GM23248 (cell line): Measurements from ENCODE around the gene ATP6V1B1. TPM values are rescaled to one million over a fixed set of nuclear protein-coding genes. Genes with fewer than 3 reads are reported as not detected.

Experiments used
- DNase-seq: peaks from one replicate; pipeline ENCODE4 v3.0.0-alpha.2; 2015
- H2AFZ ChIP-seq: fragments of 200-600 bp; sonication (generic); 2 replicates; pipeline ENCODE4 v1.6.1; 2016; ENCODE audit warnings: antibody characterized with exemption
- H3F3A ChIP-seq: fragments of 200-600 bp; sonication (generic); 2 replicates; pipeline ENCODE4 v1.6.1; 2016; ENCODE audit warnings: mild to moderate bottlenecking, antibody characterized with exemption, mixed run types; ENCODE audit not compliant: insufficient read depth
- H3K27ac ChIP-seq: fragments of 200-600 bp; sonication (generic); 2 replicates; pipeline ENCODE4 v1.5.1; 2016; ENCODE audit warnings: mild to moderate bottlenecking
- H3K27me3 ChIP-seq: fragments of 200-600 bp; sonication (generic); replicated peaks from 2 replicates; pipeline ENCODE4 v1.6.1; 2016; ENCODE audit warnings: mild to moderate bottlenecking; ENCODE audit not compliant: insufficient read depth
- H3K36me3 ChIP-seq: fragments of 200-600 bp; sonication (generic); 2 replicates; pipeline ENCODE4 v1.6.1; 2016; ENCODE audit warnings: low read depth, mild to moderate bottlenecking
- H3K4me1 ChIP-seq: fragments of 200-600 bp; sonication (generic); 2 replicates; pipeline ENCODE4 v1.6.1; 2016; ENCODE audit warnings: mild to moderate bottlenecking; ENCODE audit not compliant: insufficient read depth
- H3K4me2 ChIP-seq: fragments of 200-600 bp; sonication (generic); one replicate; pipeline ENCODE4 v1.6.1; 2016; ENCODE audit warnings: mild to moderate bottlenecking; ENCODE audit not compliant: unreplicated experiment
- H3K4me3 ChIP-seq: fragments of 200-600 bp; sonication (generic); 2 replicates; pipeline ENCODE4 v1.5.1; 2016; ENCODE audit warnings: mild to moderate bottlenecking
- H3K79me2 ChIP-seq: fragments of 200-600 bp; sonication (generic); 2 replicates; pipeline ENCODE4 v1.6.1; 2016; ENCODE audit warnings: mild to moderate bottlenecking; ENCODE audit not compliant: insufficient read depth
- H3K9ac ChIP-seq: fragments of 200-600 bp; sonication (generic); 2 replicates; pipeline ENCODE4 v1.6.1; 2016; ENCODE audit warnings: mild to moderate bottlenecking
- H3K9me2 ChIP-seq: fragments of 200-600 bp; sonication (generic); 2 replicates; pipeline ENCODE4 v1.6.1; 2016; ENCODE audit warnings: mixed run types, mild to moderate bottlenecking, moderate library complexity; ENCODE audit not compliant: insufficient read depth
- H3K9me3 ChIP-seq: fragments of 200-600 bp; sonication (generic); one replicate; pipeline ENCODE4 v1.6.1; 2017; ENCODE audit warnings: low read depth
- H4K20me1 ChIP-seq: fragments of 200-600 bp; sonication (generic); 2 replicates; pipeline ENCODE4 v1.6.0; 2016; ENCODE audit not compliant: insufficient read depth
- EZH2 ChIP-seq: fragments of 200-600 bp; sonication (generic); IDR thresholded peaks from 2 replicates; pipeline ENCODE4 v1.6.1; 2018; ENCODE audit warnings: antibody characterized with exemption, mild to moderate bottlenecking; ENCODE audit not compliant: insufficient read depth, poor library complexity, severe bottlenecking
- EZH2phosphoT487 ChIP-seq: fragments of 200-600 bp; sonication (generic); IDR thresholded peaks from 2 replicates; pipeline ENCODE4 v1.6.1; 2018; ENCODE audit warnings: antibody characterized with exemption, moderate library complexity, mild to moderate bottlenecking, low read depth; ENCODE audit not compliant: insufficient read depth
- WGBS, 2 experiments: methylation state at CpG; one replicate each; pipeline ENCODE4 v1.1.6; 2015 to 2017; ENCODE audit warnings: low lambda C conversion rate in 2 of 2, low coverage in 1 of 2; ENCODE audit errors: missing lambda C conversion rate in 2 of 2; 5-methylcytosine and 5-hydroxymethylcytosine counted together
- in situ Hi-C: fragments of 300-500 bp; cut with MboI; formaldehyde crosslinking; loops from 2 replicates; pipeline ENCODE4 v1.15.0; 2020
- polyA plus RNA-seq: library from polyadenylated mRNA; unstranded; fragments of >200 nt; fragmentation: Nextera tagmentation; extraction: Ambion mirVana; gene quantifications from 2 replicates; pipeline ENCODE4 v1.2.1, GENCODE V29; 2016
- total RNA-seq: library from RNA; depleted of rRNA; stranded (reverse); fragments of >200 nt; shearing (Covaris generic); gene quantifications from 2 replicates; pipeline ENCODE4 v1.2.3, GENCODE V29; 2014

Gene ATP6V1B1
- total and polyA plus RNA-seq, 2 experiments from 2014 or later = 0.60 TPM; not detected in 1

DNA sequence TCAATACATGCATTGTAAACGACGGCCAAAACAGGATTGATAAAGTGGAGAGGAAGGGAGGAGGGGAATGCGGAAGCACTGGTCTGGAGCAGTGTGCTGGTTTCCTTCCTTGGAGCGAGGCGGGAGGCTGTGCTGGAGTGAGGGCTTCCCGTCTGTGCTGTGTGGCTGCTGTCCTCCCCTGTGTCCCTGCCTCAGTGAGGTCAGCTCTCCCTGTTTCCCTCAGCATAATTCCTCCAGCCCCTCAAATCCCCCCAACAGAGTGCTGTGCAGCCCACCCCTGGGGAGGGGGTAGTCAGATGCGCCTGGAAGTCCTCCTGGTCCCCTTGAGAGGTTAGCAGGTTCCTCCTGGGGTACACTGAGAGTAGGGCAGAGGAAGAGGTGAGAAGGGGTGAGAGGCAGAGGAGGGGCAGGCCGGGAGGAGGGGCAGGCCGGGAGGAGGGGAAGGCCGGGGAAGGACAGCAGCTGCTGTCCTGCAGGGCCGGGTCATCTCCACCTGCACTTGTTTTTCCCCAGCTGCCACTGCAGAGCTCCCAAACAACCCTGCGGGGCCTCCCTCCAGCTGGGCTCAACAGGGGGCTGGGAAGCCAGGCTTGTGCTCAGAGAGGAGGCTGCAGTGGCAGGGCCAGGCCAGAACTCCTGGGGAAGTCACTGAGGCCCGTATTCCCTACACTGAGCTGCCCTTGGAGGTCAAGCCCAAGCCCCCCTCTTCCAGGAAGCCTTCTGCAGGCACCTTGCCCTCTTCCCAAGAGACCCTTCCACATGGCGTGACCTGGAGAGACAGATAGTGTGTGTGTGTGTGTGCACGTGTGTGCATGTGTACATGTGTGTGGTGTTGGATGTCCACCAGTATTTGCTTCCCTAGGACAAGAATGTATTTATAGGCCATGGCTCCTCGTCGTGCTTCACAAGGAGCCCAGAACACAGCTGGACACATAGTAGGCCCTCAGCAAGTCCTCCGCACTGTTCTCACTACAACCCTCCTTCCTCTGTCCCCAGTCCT lies 13.2 kb upstream of the ATP6V1B1 start:
- 78 to 81% methylated on average over 13 to 18 of the region's 18 CpGs for WGBS, 2 experiments
- Histone ChIP-seq H3K4me2 (no peak overlapping the region), H3K9ac (no peak overlapping the region)

DNA sequence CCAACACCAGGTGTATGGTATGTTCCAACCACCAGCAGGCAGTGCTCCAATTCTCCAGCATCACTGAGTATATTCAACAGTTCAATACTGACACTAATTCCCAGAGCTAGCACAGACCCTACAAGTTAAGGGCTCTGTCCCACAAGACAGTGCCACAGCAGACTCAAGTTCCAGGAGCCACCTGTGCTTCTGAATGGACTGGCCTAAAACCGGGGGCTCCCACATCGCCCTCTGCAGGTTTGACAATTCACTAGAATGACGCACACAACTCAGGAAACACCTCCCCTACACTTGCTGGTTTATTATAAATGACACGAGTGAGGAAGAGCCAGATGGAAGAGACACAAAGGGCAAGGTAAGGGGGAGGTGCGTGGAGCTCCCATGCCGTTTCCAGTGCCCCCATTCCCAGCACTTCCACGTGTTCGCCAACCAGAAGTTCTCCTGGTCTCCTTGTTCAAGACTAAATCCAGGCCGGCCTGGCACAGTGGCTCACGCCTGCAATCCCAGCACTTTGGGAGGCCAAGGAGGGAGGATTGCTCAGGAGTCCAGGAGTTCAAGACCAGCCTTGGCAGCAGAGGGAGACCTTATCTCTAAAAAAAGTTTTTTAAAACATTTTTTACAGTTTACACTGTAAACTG lies 12.2 kb upstream of the ATP6V1B1 start:
- WGBS, 2 experiments = 64 to 73% methylated on average over 10 of the region's 10 CpGs
- TF ChIP-seq EZH2phosphoT487 (no peak), EZH2 (no peak)
- in situ Hi-C loops = no loop called here

More for the DNA sequence above, 13.2 kb upstream of the ATP6V1B1 start:
- no peaks in the 10 kb centered on the region for H3K36me3 ChIP-seq
- no peak overlapping the region for H2AFZ ChIP-seq
- no peak overlapping the region for H3K4me3 ChIP-seq
- no peaks in the 10 kb centered on the region for H3F3A ChIP-seq
- H3K27me3 ChIP-seq = no peaks in the 10 kb centered on the region
- H3K9me2 ChIP-seq = no peaks in the 10 kb centered on the region
- in situ Hi-C loops = no loop called here
- no peak overlapping the region for H3K27ac ChIP-seq
- no peak for DNase-seq
- no peaks in the 10 kb centered on the region for H4K20me1 ChIP-seq
- H3K79me2 ChIP-seq = no peaks in the 10 kb centered on the region
- no peaks in the 10 kb centered on the region for H3K9me3 ChIP-seq
- H3K4me1 ChIP-seq = no peaks in the 10 kb centered on the region
- TF ChIP-seq EZH2 = no peak
- TF ChIP-seq EZH2phosphoT487 = no peak

DNA sequence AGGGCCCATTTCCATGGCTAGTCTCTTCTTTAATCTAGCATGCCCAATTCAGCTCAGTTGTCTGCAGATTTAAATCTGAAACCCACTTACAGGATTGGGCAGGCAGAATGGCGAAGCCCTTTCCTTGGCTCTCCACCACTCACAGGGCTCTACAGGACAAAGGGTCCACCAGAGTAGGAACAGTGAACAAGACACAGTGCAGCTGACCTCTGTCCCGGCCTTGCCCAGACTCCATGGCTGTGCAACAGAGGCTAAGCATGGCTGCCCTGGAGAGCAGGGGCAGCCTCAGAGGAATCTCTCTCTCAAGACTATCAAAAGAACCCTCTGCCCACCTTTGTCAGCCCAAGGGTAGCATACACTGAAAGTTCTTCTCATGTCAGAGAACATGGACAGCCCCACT lies 9.7 kb upstream of the ATP6V1B1 start:
- Histone ChIP-seq H3K9me2 (no peaks in the 10 kb centered on the region), H3K4me3 (no peak overlapping the region), H3K4me1 (no peaks in the 10 kb centered on the region), H3K9me3 (no peaks in the 10 kb centered on the region), H3F3A (no peaks in the 10 kb centered on the region), H2AFZ (no peak overlapping the region), H3K36me3 (no peaks in the 10 kb centered on the region), H3K27ac (no peak overlapping the region), H3K9ac (no peak overlapping the region), H3K79me2 (no peaks in the 10 kb centered on the region), H3K4me2 (no peak overlapping the region), H4K20me1 (no peaks in the 10 kb centered on the region), H3K27me3 (no peaks in the 10 kb centered on the region)
- WGBS, 2 experiments = 29 to 50% methylated on average over 2 of the region's 2 CpGs
- DNase-seq = no peak
- in situ Hi-C loops = no loop called here
- TF ChIP-seq EZH2 (no peak), EZH2phosphoT487 (no peak)

More for the DNA sequence above, 12.2 kb upstream of the ATP6V1B1 start:
- Histone ChIP-seq H3F3A (no peaks in the 10 kb centered on the region), H3K36me3 (no peaks in the 10 kb centered on the region), H3K79me2 (no peaks in the 10 kb centered on the region), H2AFZ (no peak overlapping the region), H3K27me3 (no peaks in the 10 kb centered on the region), H4K20me1 (no peaks in the 10 kb centered on the region), H3K9ac (no peak overlapping the region), H3K4me2 (no peak overlapping the region), H3K4me3 (no peak overlapping the region), H3K27ac (no peak overlapping the region), H3K9me3 (no peaks in the 10 kb centered on the region), H3K4me1 (no peaks in the 10 kb centered on the region), H3K9me2 (no peaks in the 10 kb centered on the region)
- no peak for DNase-seq

DNA sequence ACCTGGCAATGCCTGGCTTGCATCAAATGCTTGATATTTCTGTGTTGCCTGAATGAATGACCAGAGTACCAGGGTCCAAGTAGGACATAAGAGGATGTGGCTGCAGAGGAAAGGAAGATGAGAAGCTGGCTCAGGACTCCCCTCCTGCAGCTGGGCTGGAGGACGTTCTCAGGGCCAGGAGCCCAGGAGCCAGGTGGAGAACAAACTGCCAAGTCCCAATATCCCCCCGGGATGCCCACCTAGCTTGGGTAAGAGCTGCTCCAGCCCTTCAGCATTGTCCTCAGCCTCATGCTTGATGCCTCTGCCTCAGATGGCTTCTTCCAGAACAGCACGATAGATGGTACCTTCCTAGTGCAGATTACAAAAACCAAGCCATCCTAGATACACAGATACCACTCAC lies 8.6 kb upstream of the ATP6V1B1 start:
- no peak overlapping the region for H3K4me2 ChIP-seq
- no peak overlapping the region for H3K27ac ChIP-seq
- no peaks in the 10 kb centered on the region for H3K36me3 ChIP-seq
- H3K4me1 ChIP-seq = no peaks in the 10 kb centered on the region
- H3K9ac ChIP-seq = no peak overlapping the region
- no peak overlapping the region for H2AFZ ChIP-seq
- TF ChIP-seq EZH2 = no peak
- no peak for TF ChIP-seq EZH2phosphoT487
- H4K20me1 ChIP-seq = no peaks in the 10 kb centered on the region
- no peaks in the 10 kb centered on the region for H3K9me3 ChIP-seq
- no peaks in the 10 kb centered on the region for H3K27me3 ChIP-seq
- WGBS, 2 experiments = 64 to 71% methylated on average over 3 of the region's 3 CpGs
- H3K79me2 ChIP-seq = no peaks in the 10 kb centered on the region
- in situ Hi-C loops = no loop called here
- H3K9me2 ChIP-seq = no peaks in the 10 kb centered on the region
- no peaks in the 10 kb centered on the region for H3F3A ChIP-seq
- no peak for DNase-seq
- no peak overlapping the region for H3K4me3 ChIP-seq
